T47D (cell line): ENCODE data around the gene ABHD8.
"Not testable (repeated sequence)": the region's sequence is repeated elsewhere in the genome, so short reads cannot be mapped to it uniquely, and the experiment has no call there.

ENCODE experiments used
- DNase-seq, 2 experiments: peaks; one replicate each; pipeline versions ENCODE4 v3.0.0 to v3.0.0-alpha.2; 2011 to 2012; ENCODE audit warnings: low read depth in 1 of 2, low spot score in 1 of 2
- JUND ChIP-seq: IDR thresholded peaks from 2 replicates; pipeline ENCODE4 v1.6.1; 2012; ENCODE audit warnings: low read depth
- in situ Hi-C: cut with HindIII; loops from 2 replicates; pipeline ENCODE4 v1.10.0; 2016; ENCODE audit warnings: low sequenced_read_pairs, low pct_unique_long_range_greater_than_20kb

The ABHD8 gene

GRCh38 chr19:17309198-17309964, 6.2 kb upstream of the ABHD8 start, which contains the start of gene DDA1:
TSS of gene DDA1 (plus strand) at chr19:17309563. CDS start at chr19:17309655, 92 bp downstream.
- DNase-seq, result peak; percentile 96 to 99
- in situ Hi-C loops, result no loop called here
- TF ChIP-seq JUND, result no peak

DNA sequence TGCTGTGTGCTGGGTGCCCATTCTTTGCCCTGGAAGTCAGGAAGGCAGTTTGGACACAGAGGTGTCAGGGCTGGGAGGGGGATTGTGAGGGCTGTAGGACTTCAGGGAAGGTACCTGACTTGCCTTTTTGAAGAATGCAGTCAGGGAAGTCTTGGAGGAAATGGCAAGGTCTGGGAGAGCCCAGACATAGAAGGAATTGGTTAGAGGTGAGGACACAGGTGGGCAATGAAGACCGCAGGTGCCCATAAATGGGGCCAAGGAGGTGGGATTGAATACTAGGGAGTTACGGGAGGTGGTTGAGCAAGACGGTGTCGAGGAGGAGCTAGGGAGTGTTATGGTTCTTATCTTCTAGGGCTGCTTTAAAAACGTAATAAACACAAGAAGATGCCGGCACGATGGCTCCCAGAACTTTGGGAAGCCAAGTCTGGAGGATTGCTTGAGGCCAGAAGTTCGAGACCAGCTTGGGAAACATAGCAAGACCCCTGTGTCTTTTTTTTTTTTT, 4.7 kb upstream of the ABHD8 start:
- TF ChIP-seq JUND, result no peak
- DNase-seq, result no peak
- in situ Hi-C loops, result no loop called here

- TF ChIP-seq JUND, result no peak
- no peak for DNase-seq
- in situ Hi-C loops, result no loop called here
Measured at GRCh38 chr19:17306285-17306714, 3.1 kb upstream of the ABHD8 start.

GRCh38 chr19:17305517-17306284, 2.5 kb upstream of the ABHD8 start, which contains the start of gene MRPL34:
TSS of gene MRPL34 (plus strand) at chr19:17305872. CDS start at chr19:17305893, 21 bp downstream.
- TF ChIP-seq JUND, result no peak
- in situ Hi-C loops, result no loop called here
- peak; percentile 84 to 99 for DNase-seq

DNA sequence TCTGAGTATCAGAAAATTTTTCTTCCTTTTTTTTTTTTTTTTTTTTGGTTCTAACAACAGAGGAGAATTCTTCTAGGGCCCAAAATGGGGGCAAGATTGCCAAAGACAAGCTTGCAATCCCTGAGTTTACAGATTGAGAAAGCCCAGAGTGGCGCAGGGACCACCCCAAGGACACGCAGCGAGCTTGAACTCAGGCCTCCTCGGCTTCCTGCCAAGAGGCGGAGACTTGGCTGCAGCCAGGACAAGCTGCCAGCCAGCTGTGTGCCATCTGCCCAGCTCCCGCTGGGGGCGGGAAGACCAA, 1.9 kb upstream of the ABHD8 start:
- no peak for TF ChIP-seq JUND
- no peak for DNase-seq
- in situ Hi-C loops, result no loop called here

- no peak for TF ChIP-seq JUND
- in situ Hi-C loops, result no loop called here
- DNase-seq, result no peak
Measured at GRCh38 chr19:17304386-17305215, 1.4 kb upstream of the ABHD8 start.

- no peak for TF ChIP-seq JUND
- in situ Hi-C loops, result no loop called here
- no peak for DNase-seq
Measured at GRCh38 chr19:17303940-17304267, 679 bp upstream of the ABHD8 start.

- in situ Hi-C loops, result no loop called here
- no peak for TF ChIP-seq JUND
- DNase-seq, result peak in 1 of 2 experiments; percentile 24
Measured at GRCh38 chr19:17302391-17303166, 646 bp downstream of the ABHD8 start.

DNA sequence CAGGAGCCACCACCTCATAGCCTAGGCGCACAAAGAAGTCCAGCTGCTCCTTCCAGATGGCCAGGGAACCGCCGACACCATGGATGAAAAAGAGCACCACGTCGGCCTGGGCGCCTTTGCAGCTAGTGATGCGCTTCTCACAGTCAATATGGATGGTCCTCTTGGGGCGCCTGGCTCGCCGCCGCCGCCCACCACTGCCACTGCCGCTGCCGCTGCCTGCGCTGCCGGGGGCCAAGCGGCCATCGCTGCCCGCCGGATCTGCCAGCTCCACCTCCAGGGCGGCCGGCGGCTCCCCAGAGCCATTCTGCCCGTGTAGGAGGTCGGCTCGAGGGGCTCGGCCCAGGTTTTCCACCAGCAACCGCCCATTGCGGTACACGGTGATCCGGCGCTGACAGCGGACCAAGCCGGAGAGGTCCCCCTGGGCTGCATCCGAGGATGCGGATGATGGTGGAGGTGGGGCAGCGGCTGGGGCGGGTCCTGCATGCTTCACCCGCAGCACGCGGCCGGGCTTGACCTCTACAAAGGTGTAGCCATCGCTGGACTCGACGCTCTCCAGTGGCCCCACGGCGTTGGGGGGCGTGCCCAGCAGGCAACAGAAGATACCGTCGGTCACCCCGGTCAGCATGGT, 2.1 kb downstream of the ABHD8 start:
- in situ Hi-C loops, result no loop called here
- DNase-seq, result no peak
- no peak for TF ChIP-seq JUND

GRCh38 chr19:17296976-17297375, 6.2 kb downstream of the ABHD8 start:
- in situ Hi-C loops, result no loop called here
- peak in 1 of 2 experiments; percentile 42 for DNase-seq
- TF ChIP-seq JUND, result no peak

DNA sequence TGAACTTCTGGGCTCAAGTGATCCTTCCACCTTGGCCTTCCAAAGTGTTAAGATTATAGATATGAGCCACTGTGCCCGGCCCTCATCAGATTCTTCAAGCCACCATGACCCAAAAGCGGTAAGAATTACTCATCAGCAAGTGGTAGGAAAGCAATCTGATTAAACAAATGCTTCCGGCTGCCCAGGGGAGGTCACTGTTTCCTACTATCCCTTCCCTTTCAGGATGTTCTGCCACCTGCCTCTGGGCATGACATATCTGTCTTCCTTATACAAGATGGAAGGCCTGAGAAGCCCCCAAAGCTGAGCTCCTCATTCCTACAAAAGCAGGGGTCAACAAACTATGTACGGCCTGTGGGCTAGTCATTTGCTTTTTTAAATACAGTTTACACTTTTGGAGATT, 7.0 kb downstream of the ABHD8 start:
- peak in 1 of 2 experiments; percentile 52 for DNase-seq
- in situ Hi-C loops, result no loop called here
- no peak for TF ChIP-seq JUND

GRCh38 chr19:17295551-17295950, 7.7 kb downstream of the ABHD8 start:
- DNase-seq, in situ Hi-C loops: not testable (repeated sequence)
